ENCODE results near the gene ZNF608. TPM values are rescaled to one million over a fixed set of nuclear protein-coding genes. Genes with fewer than 3 reads are reported as not detected.

ZNF608 gene
- total and polyA plus RNA-seq, 4 donors: 1.4 to 7.6 (median 3.2) TPM

GRCh38 chr5:124783285-124783684 is 36.8 kb upstream of the ZNF608 start:
- Histone ChIP-seq H3K9me3 (ENCODE audit: control insufficient read depth in 4 of 4, low read length in 3 of 4) (peaks cover 0 to 5% (median 2%) of the 10 kb centered on the region in 4 donors), H3K27me3 (ENCODE audit: control insufficient read depth in 4 of 4, insufficient read depth in 4 of 4, low read length in 3 of 4) (no peaks in the 10 kb centered on the region), H3K9ac (ENCODE audit: low read depth in 1 of 2, low read length in 2 of 2) (no peak overlapping the region), H3K4me3 (ENCODE audit: low read depth in 1 of 3, low read length in 3 of 3) (peak overlapping the region in 1 of 3 donors; percentile 69), H3K36me3 (ENCODE audit: control insufficient read depth in 4 of 4, insufficient read depth in 3 of 4, low read depth in 1 of 4, low read length in 3 of 4) (no peaks in the 10 kb centered on the region), H3K4me1 (ENCODE audit: control insufficient read depth in 4 of 4, insufficient read depth in 4 of 4, low read length in 3 of 4) (peaks cover 0 to 13% (median 2%) of the 10 kb centered on the region in 4 donors), H3K27ac (ENCODE audit: low read depth in 1 of 2, low read length in 2 of 2) (peak overlapping the region; percentile 64 to 86)
- no peak for DNase-seq (ENCODE audit: low spot score)
- TF ChIP-seq TAF1 (conservative IDR thresholded peaks at IDR 0.05) (no peak), HNF4G (IDR thresholded peaks at IDR 0.05) (no peak), FOXA1 (IDR thresholded peaks at IDR 0.05) (no peak), ATF3 (IDR thresholded peaks at IDR 0.05) (no peak), JUND (IDR thresholded peaks at IDR 0.05) (no peak), FOXA2 (IDR thresholded peaks at IDR 0.05) (no peak), EGR1 (IDR thresholded peaks at IDR 0.05; ENCODE audit: low read depth in 2 of 2) (no peak), HNF4A (conservative IDR thresholded peaks at IDR 0.05) (no peak), RXRA (IDR thresholded peaks at IDR 0.05) (no peak), GABPA (IDR thresholded peaks at IDR 0.05 in 1 of 2, conservative IDR thresholded peaks at IDR 0.05 in 1 of 2) (no peak), CTCF (IDR thresholded peaks at IDR 0.05; ENCODE audit: low read depth, low read length, missing input control) (no peak), SP1 (IDR thresholded peaks at IDR 0.05) (no peak), NR2F2 (IDR thresholded peaks at IDR 0.05) (no peak), YY1 (IDR thresholded peaks at IDR 0.05) (no peak), MAX (IDR thresholded peaks at IDR 0.05) (no peak), RAD21 (IDR thresholded peaks at IDR 0.05) (no peak)
- TF ChIP-seq, protein P1, sequence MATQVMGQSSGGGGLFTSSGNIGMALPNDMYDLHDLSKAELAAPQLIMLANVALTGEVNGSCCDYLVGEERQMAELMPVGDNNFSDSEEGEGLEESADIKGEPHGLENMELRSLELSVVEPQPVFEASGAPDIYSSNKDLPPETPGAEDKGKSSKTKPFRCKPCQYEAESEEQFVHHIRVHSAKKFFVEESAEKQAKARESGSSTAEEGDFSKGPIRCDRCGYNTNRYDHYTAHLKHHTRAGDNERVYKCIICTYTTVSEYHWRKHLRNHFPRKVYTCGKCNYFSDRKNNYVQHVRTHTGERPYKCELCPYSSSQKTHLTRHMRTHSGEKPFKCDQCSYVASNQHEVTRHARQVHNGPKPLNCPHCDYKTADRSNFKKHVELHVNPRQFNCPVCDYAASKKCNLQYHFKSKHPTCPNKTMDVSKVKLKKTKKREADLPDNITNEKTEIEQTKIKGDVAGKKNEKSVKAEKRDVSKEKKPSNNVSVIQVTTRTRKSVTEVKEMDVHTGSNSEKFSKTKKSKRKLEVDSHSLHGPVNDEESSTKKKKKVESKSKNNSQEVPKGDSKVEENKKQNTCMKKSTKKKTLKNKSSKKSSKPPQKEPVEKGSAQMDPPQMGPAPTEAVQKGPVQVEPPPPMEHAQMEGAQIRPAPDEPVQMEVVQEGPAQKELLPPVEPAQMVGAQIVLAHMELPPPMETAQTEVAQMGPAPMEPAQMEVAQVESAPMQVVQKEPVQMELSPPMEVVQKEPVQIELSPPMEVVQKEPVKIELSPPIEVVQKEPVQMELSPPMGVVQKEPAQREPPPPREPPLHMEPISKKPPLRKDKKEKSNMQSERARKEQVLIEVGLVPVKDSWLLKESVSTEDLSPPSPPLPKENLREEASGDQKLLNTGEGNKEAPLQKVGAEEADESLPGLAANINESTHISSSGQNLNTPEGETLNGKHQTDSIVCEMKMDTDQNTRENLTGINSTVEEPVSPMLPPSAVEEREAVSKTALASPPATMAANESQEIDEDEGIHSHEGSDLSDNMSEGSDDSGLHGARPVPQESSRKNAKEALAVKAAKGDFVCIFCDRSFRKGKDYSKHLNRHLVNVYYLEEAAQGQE (IDR thresholded peaks at IDR 0.05): no peak
- 96% methylated on average over 3 of the region's 3 CpGs for WGBS

DNA sequence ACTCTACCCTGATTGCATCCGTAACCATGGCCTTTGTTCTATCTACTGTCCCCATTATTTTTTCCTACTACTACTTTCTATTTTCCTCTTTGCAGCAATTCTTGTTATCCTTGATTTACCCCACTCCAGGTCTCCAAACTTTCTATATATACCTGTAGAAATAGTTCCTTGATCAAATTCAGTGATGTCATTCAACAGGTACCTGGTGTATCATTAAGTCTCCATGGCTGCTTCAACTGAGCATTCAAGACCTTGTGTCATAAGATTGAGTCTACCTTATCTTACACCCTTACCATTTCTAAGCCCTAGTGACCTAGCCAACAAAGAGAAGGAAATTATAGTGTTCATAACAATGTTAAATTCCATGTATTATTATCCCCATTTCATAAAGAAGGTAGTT is 35.8 kb upstream of the ZNF608 start:
- Histone ChIP-seq H3K4me3 (ENCODE audit: low read depth in 1 of 3, low read length in 3 of 3) (no peak overlapping the region), H3K4me1 (ENCODE audit: control insufficient read depth in 4 of 4, insufficient read depth in 4 of 4, low read length in 3 of 4) (peaks cover 0 to 13% (median 2%) of the 10 kb centered on the region in 4 donors), H3K9ac (ENCODE audit: low read depth in 1 of 2, low read length in 2 of 2) (no peak overlapping the region), H3K36me3 (ENCODE audit: control insufficient read depth in 4 of 4, insufficient read depth in 3 of 4, low read depth in 1 of 4, low read length in 3 of 4) (no peaks in the 10 kb centered on the region), H3K27me3 (ENCODE audit: control insufficient read depth in 4 of 4, insufficient read depth in 4 of 4, low read length in 3 of 4) (no peaks in the 10 kb centered on the region), H3K9me3 (ENCODE audit: control insufficient read depth in 4 of 4, low read length in 3 of 4) (peaks cover 0 to 5% (median 2%) of the 10 kb centered on the region in 4 donors), H3K27ac (ENCODE audit: low read depth in 1 of 2, low read length in 2 of 2) (no peak overlapping the region)
- TF ChIP-seq HNF4G (IDR thresholded peaks at IDR 0.05): no peak
- no peak for TF ChIP-seq HNF4A (conservative IDR thresholded peaks at IDR 0.05)
- TF ChIP-seq, protein P1 (IDR thresholded peaks at IDR 0.05): no peak
- TF ChIP-seq NR2F2 (IDR thresholded peaks at IDR 0.05): no peak
- no peak for TF ChIP-seq FOXA2 (IDR thresholded peaks at IDR 0.05)
- no peak for TF ChIP-seq SP1 (IDR thresholded peaks at IDR 0.05)
- no peak for TF ChIP-seq TAF1 (conservative IDR thresholded peaks at IDR 0.05)
- TF ChIP-seq ZBTB33 (IDR thresholded peaks at IDR 0.05): no peak
- no peak for TF ChIP-seq RXRA (IDR thresholded peaks at IDR 0.05)
- TF ChIP-seq YY1 (IDR thresholded peaks at IDR 0.05): no peak
- 100% methylated on average over 1 of the region's 1 CpG for WGBS
- no peak for DNase-seq (ENCODE audit: low spot score)

Measured in liver (tissue), 9 donors.